ENCODE data around the gene RAX2.
A peak's percentile ranks its signal among the peaks of the same experiment; 100 is the strongest.

The RAX2 gene

DNA sequence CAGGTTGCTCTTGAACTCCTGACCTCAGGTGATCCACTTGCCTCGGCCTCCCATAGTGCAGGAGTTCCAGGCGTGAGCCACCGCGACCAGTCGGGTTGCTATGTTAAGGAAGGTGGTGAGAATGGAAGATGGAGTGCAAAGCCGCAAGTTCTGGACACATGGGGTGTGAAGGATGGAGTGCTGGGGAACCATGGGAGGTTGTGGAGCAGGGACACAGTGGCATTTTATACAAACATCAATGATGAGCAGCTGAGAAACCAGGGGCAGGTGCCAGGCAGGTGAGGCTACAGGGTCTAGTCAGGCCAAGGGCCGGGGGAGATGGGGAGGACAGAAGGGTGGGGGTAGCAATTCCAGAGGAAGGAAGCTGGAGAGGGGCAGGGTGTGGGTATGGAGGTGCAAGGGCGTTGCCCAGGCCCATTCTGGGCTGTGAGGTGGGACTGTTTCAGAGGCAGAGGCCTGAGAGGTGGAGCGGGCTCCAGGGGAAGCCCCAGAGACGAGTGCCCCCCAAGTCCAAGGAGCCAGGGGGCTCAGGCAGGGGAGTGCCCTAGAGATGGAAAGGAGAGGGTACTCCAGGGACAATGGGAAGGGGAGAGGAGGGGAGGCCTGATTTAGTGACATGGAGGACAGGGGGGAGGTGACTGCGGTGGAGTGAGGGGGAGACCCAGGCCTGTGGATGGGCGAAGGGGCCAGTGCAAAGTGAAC is 1.9 kb upstream of the RAX2 start:
- CTCF ChIA-PET: interaction anchor here (0.6 to 0.7 kb wide), 2 partner anchors 75 to 1632 kb away, joined by 3 to 7 read pairs; no protein-coding TSS in a partner anchor
- POLR2A ChIA-PET (ENCODE audit: low non-redundant PET): no interaction called here

DNA sequence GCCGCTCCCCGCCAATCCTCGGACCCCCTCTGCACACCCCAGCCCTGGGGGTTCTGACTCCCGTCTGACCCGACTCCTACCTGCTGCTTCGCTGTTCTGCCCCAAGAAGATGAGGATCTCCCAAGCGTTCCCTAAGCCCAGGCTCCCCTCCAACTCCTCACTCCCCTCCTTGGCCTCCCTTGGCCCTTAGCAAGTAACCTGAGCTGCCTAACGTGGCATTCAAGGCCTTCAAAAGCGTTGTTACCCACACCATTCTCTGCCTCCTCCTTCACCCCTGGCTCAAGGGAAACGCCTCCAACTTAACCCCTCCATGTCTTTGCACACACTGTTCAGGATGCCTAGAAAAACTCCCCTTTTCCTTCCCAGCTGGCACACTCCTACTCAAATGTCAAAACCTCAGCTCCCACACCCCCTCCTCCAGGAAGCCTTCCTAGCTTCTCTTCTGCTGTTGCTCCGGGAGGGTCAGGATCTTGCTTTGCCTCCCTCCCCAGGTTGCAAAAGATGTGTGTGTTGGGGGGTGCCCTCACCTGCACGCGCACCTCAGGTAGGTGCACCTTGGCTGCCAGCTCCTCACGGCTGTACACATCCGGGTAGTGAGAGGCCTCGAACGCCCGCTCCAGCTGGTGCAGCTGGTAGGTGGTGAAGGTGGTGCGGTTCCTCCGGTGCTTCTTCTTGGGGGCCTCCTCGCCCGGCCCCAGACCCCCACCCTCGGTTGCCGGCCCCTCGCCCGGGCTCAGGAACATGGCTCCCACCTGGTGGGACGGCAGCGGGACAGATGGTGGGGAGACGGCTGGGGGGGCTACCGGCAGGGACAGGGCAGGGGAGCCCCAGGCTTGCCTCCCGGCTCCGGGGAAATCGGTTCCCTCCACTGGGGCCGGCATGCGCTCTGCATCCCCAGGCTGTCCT is 775 bp downstream of the RAX2 start:
- ChIA-PET POLR2A (ENCODE audit: low non-redundant PET) (no interaction called here), CTCF (interaction anchor here (0.7 kb wide), 1 partner anchor 877 kb away, joined by 3 read pairs; no protein-coding TSS in a partner anchor)
- DNase-seq (ENCODE audit: low spot score): no peak
- TF ChIP-seq, protein P1, sequence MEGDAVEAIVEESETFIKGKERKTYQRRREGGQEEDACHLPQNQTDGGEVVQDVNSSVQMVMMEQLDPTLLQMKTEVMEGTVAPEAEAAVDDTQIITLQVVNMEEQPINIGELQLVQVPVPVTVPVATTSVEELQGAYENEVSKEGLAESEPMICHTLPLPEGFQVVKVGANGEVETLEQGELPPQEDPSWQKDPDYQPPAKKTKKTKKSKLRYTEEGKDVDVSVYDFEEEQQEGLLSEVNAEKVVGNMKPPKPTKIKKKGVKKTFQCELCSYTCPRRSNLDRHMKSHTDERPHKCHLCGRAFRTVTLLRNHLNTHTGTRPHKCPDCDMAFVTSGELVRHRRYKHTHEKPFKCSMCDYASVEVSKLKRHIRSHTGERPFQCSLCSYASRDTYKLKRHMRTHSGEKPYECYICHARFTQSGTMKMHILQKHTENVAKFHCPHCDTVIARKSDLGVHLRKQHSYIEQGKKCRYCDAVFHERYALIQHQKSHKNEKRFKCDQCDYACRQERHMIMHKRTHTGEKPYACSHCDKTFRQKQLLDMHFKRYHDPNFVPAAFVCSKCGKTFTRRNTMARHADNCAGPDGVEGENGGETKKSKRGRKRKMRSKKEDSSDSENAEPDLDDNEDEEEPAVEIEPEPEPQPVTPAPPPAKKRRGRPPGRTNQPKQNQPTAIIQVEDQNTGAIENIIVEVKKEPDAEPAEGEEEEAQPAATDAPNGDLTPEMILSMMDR (conservative IDR thresholded peaks at IDR 0.05; ENCODE audit: low read depth): no peak
- H3K27ac ChIP-seq: no peak overlapping the region

More for the DNA sequence above, 1.9 kb upstream of the RAX2 start:
- no peak for DNase-seq (ENCODE audit: low spot score)
- TF ChIP-seq, protein P1 (conservative IDR thresholded peaks at IDR 0.05; ENCODE audit: low read depth): no peak
- no peak overlapping the region for H3K27ac ChIP-seq

DNA sequence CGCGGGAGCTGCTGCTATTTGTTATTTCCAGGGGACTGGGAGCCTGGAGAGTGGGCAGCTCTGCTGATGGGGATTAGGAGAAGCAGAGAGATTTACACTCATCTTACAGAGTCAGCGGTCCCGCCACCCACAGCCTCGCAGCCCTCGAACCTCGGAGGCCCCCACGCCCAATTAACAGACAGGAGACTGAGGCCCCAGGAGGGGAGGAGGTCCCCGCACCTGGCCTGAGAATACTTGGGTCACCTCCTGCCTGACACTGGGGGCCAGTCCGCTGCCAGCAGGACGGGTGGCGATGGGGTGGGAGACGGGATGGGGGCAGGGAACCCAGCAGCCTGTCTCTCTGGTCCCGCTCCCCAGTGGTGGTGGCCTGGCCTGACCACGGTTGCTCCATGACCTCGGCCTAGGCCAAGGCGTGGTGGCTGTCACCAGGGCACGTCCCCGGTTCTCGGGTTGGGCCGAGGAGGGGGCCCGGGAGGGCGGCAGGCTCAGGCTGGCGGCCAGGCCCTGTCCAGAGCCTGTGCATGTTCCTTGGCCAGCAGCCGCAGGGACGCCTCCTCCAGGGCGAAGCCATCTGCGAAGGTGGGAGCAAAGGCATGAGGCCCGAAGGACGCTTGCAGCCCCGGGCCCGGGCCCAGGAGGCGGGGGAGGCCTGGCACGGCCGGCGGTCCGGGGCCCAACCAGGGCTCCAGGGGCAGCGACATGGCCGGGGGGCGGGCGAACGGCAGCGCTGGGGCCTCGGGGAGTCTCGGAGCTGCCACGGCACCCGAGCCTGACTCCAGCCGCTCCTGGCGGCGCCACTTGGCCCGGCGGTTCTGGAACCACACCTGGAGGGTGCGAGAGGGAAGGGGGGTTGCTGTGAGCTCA is 1.7 kb downstream of the RAX2 start:
- no peak overlapping the region for H3K27ac ChIP-seq
- CTCF ChIA-PET: no interaction called here
- DNase-seq (ENCODE audit: low spot score): no peak
- TF ChIP-seq, protein P1 (conservative IDR thresholded peaks at IDR 0.05; ENCODE audit: low read depth): no peak
- POLR2A ChIA-PET (ENCODE audit: low non-redundant PET): no interaction called here

DNA sequence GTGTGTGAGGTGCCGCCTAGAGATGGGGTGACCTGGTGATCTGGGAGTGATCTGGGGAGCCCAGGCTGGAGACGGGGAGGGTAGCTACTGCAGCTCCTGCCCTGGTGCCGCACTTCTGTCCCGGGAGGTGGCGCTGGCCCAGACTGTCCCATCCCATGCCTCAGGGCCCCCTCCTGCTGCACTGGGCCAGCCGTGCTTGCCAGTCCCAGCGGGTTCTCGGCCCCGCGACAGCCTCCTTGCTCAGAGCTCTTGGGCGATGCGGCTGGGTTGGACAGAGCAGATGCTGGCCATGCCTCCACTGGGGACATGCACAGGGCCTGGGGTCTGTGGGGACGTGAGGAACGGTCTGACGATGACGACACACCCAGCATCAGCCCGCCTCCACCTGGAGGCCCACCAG is 2.5 kb downstream of the RAX2 start:
- CTCF ChIA-PET: interaction anchor here (0.7 kb wide), 1 partner anchor 788 kb away, joined by 3 read pairs; no protein-coding TSS in a partner anchor
- 0 out of 2 replicates have a peak overlapping the region, but pooled peaks have one; percentile 9 for H3K27ac ChIP-seq
- POLR2A ChIA-PET (ENCODE audit: low non-redundant PET): no interaction called here
- TF ChIP-seq, protein P1 (conservative IDR thresholded peaks at IDR 0.05; ENCODE audit: low read depth): no peak
- no peak for DNase-seq (ENCODE audit: low spot score)

DNA sequence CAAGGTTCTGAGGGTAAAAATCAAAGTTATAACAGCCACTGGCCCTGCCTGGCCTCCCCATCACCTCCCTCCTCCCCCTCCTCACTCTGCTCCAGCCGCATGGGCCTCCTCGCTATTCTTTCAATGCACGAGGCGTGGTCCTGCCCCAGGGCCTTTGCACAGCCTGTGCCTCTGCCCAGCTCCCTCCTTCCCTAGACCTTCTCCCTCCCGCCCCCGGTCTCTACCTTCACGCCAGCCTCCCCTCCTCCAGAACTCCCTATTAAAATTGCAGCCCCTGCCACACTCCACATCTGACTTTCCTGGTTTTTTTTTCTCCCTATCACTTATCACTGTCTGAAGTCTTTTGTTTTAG is 3.3 kb downstream of the RAX2 start:
- CTCF ChIA-PET: interaction anchor here (0.7 kb wide), 1 partner anchor 789 kb away, joined by 3 read pairs; no protein-coding TSS in a partner anchor
- TF ChIP-seq, protein P1 (conservative IDR thresholded peaks at IDR 0.05; ENCODE audit: low read depth): no peak
- POLR2A ChIA-PET (ENCODE audit: low non-redundant PET): no interaction called here
- DNase-seq (ENCODE audit: low spot score): no peak
- H3K27ac ChIP-seq: peak overlapping the region; percentile 9; the same call in 1 of the 2 replicates
